ENCODE data around the gene ZNF19.

DNA sequence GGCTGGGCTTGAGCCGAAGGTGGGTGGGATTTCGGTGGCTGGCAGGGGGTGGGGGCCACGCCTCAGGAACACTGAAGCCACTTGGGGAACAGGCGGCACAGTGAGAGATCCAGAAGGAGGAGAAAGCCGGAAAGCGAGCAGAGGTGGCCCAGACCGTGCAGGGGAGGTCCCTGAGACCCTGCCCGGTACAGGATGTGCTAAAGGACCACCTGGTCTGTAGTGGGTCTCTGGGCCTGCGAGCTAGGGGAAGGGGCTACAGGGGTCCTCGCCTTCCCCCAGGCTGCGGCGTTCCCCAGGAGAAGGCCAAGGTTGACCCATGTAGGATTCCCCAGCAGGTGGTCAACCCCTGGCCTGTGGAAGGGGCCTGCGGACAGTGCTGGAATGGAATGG, 47.1 kb downstream of the ZNF19 start, which contains the start of gene TLE7:
- TF ChIP-seq, protein P1, sequence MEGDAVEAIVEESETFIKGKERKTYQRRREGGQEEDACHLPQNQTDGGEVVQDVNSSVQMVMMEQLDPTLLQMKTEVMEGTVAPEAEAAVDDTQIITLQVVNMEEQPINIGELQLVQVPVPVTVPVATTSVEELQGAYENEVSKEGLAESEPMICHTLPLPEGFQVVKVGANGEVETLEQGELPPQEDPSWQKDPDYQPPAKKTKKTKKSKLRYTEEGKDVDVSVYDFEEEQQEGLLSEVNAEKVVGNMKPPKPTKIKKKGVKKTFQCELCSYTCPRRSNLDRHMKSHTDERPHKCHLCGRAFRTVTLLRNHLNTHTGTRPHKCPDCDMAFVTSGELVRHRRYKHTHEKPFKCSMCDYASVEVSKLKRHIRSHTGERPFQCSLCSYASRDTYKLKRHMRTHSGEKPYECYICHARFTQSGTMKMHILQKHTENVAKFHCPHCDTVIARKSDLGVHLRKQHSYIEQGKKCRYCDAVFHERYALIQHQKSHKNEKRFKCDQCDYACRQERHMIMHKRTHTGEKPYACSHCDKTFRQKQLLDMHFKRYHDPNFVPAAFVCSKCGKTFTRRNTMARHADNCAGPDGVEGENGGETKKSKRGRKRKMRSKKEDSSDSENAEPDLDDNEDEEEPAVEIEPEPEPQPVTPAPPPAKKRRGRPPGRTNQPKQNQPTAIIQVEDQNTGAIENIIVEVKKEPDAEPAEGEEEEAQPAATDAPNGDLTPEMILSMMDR (conservative IDR thresholded peaks at IDR 0.05 in 1 of 2, IDR thresholded peaks at IDR 0.05 in 1 of 2; ENCODE audit: extremely low read depth in 1 of 2, insufficient read depth in 1 of 2, low read depth in 1 of 2, low read length in 2 of 2): no peak
- no peak for TF ChIP-seq EZH2 (IDR thresholded peaks at IDR 0.05; ENCODE audit: borderline replicate concordance, low read length)

All from mammary epithelial cell (primary cell).